ENCODE data around the gene GALNTL6.

Gene GALNTL6

GRCh38 chr4:172813359-172813923 lies 1000.2 kb downstream of the GALNTL6 start:
- DNase-seq (ENCODE audit: low read depth) = no peak

- no peak for DNase-seq (ENCODE audit: low read depth)
Observed at GRCh38 chr4:172815499-172816164, 1002.4 kb downstream of the GALNTL6 start.

- no peak for DNase-seq (ENCODE audit: low read depth)
Observed at GRCh38 chr4:172818901-172819300, 1005.7 kb downstream of the GALNTL6 start.

GRCh38 chr4:172819353-172819752 lies 1006.1 kb downstream of the GALNTL6 start:
- DNase-seq (ENCODE audit: low read depth) = no peak

GRCh38 chr4:172822331-172822730 lies 1009.1 kb downstream of the GALNTL6 start:
- no peak for DNase-seq (ENCODE audit: low read depth)

- no peak for DNase-seq (ENCODE audit: low read depth)
Observed at GRCh38 chr4:172826346-172826745, 1013.1 kb downstream of the GALNTL6 start.

GRCh38 chr4:172826861-172827260 lies 1013.7 kb downstream of the GALNTL6 start:
- DNase-seq (ENCODE audit: low read depth) = no peak

- no peak for DNase-seq (ENCODE audit: low read depth)
Observed at GRCh38 chr4:172830295-172830764, 1017.1 kb downstream of the GALNTL6 start.

GRCh38 chr4:172836661-172837060 lies 1023.5 kb downstream of the GALNTL6 start:
- DNase-seq (ENCODE audit: low read depth) = no peak

- no peak for DNase-seq (ENCODE audit: low read depth)
Observed at GRCh38 chr4:172838111-172838510, 1024.9 kb downstream of the GALNTL6 start.

- no peak for DNase-seq (ENCODE audit: low read depth)
Observed at GRCh38 chr4:172838943-172839342, 1025.7 kb downstream of the GALNTL6 start.

- DNase-seq (ENCODE audit: low read depth) = no peak
Observed at GRCh38 chr4:172842779-172843178, 1029.6 kb downstream of the GALNTL6 start.

- no peak for DNase-seq (ENCODE audit: low read depth)
Observed at GRCh38 chr4:172843192-172843591, 1030.0 kb downstream of the GALNTL6 start.

GRCh38 chr4:172844556-172844955 lies 1031.4 kb downstream of the GALNTL6 start:
- DNase-seq (ENCODE audit: low read depth) = no peak

GRCh38 chr4:172845281-172845680 lies 1032.1 kb downstream of the GALNTL6 start:
- DNase-seq (ENCODE audit: low read depth) = no peak

GRCh38 chr4:172850838-172851237 lies 1037.6 kb downstream of the GALNTL6 start:
- no peak for DNase-seq (ENCODE audit: low read depth)

- DNase-seq (ENCODE audit: low read depth) = no peak
Observed at GRCh38 chr4:172851534-172851933, 1038.3 kb downstream of the GALNTL6 start.

- no peak for DNase-seq (ENCODE audit: low read depth)
Observed at GRCh38 chr4:172857026-172857425, 1043.8 kb downstream of the GALNTL6 start.

GRCh38 chr4:172858731-172859230 lies 1045.6 kb downstream of the GALNTL6 start:
- DNase-seq (ENCODE audit: low read depth) = no peak

- no peak for DNase-seq (ENCODE audit: low read depth)
Observed at GRCh38 chr4:172865103-172865502, 1051.9 kb downstream of the GALNTL6 start.

GRCh38 chr4:172865531-172866127 lies 1052.4 kb downstream of the GALNTL6 start:
- no peak for DNase-seq (ENCODE audit: low read depth)

GRCh38 chr4:172866421-172866820 lies 1053.2 kb downstream of the GALNTL6 start:
- DNase-seq (ENCODE audit: low read depth) = no peak

- no peak for DNase-seq (ENCODE audit: low read depth)
Observed at GRCh38 chr4:172867835-172868234, 1054.6 kb downstream of the GALNTL6 start.
